GM12873 (cell line): ENCODE results near the gene SMG5.

Experiments
- CTCF ChIP-seq: IDR thresholded peaks from 2 replicates; pipeline ENCODE4 v1.5.1; 2012; ENCODE audit warnings: low read depth, mild to moderate bottlenecking, moderate library complexity, low read length, control low read depth; ENCODE audit not compliant: insufficient read depth; ENCODE audit errors: missing control alignments

The SMG5 gene

GRCh38 chr1:156247460-156248322 lies 34.9 kb downstream of the SMG5 start, which contains the start of gene PAQR6:
PAQR6 (minus strand) TSS chr1:156248056; CDS start chr1:156246731, 1,325 bp downstream.
- TF ChIP-seq CTCF: no peak

GRCh38 chr1:156246781-156247459 lies 35.7 kb downstream of the SMG5 start:
- no peak for TF ChIP-seq CTCF

- no peak for TF ChIP-seq CTCF
Measured at GRCh38 chr1:156246241-156246780, 36.3 kb downstream of the SMG5 start.

- TF ChIP-seq CTCF: no peak
Measured at GRCh38 chr1:156245451-156246232, 37.0 kb downstream of the SMG5 start.

- no peak for TF ChIP-seq CTCF
Measured at GRCh38 chr1:156244712-156245111, 37.9 kb downstream of the SMG5 start.

GRCh38 chr1:156244126-156244525 lies 38.5 kb downstream of the SMG5 start:
- TF ChIP-seq CTCF: no peak
